IPS-20b (cell line): ENCODE results near the gene GINS1.

Experiments
- H3K27ac ChIP-seq: one replicate; pipeline ENCODE4 v1.5.1; 2013; ENCODE audit warnings: low read length
- H3K27me3 ChIP-seq: 2 replicates; pipeline ENCODE4 v1.6.1; 2013; ENCODE audit warnings: mild to moderate bottlenecking, low read length, inconsistent platforms; ENCODE audit not compliant: insufficient read depth
- H3K36me3 ChIP-seq: 2 replicates; pipeline ENCODE4 v1.6.1; 2013; ENCODE audit warnings: low read depth, mild to moderate bottlenecking, inconsistent platforms, low read length, moderate library complexity; ENCODE audit not compliant: insufficient read depth
- H3K4me1 ChIP-seq: 2 replicates; pipeline ENCODE4 v1.6.1; 2013; ENCODE audit warnings: mild to moderate bottlenecking, control low read depth, inconsistent platforms, low read length, moderate library complexity; ENCODE audit not compliant: insufficient read depth
- H3K4me3 ChIP-seq: 2 replicates; pipeline ENCODE4 v1.5.1; 2013; ENCODE audit warnings: mild to moderate bottlenecking, low read length, inconsistent platforms
- H3K9ac ChIP-seq: 2 replicates; pipeline ENCODE4 v1.6.1; 2013; ENCODE audit warnings: low read depth, mild to moderate bottlenecking, inconsistent platforms, low read length, moderate library complexity
- H3K9me3 ChIP-seq: 2 replicates; pipeline ENCODE4 v1.6.1; 2013; ENCODE audit warnings: mild to moderate bottlenecking, low read depth, low read length, inconsistent platforms; ENCODE audit not compliant: insufficient read depth

Gene GINS1

GRCh38 chr20:25374842-25375241 lies 32.6 kb upstream of the GINS1 start:
- H3K27me3 ChIP-seq, result no peaks in the 10 kb centered on the region
- H3K36me3 ChIP-seq, result no peaks in the 10 kb centered on the region
- H3K9me3 ChIP-seq, result no peaks in the 10 kb centered on the region
- H3K9ac ChIP-seq, result no peak overlapping the region
- no peak overlapping the region for H3K27ac ChIP-seq
- no peak overlapping the region for H3K4me3 ChIP-seq
- H3K4me1 ChIP-seq, result no peaks in the 10 kb centered on the region

DNA sequence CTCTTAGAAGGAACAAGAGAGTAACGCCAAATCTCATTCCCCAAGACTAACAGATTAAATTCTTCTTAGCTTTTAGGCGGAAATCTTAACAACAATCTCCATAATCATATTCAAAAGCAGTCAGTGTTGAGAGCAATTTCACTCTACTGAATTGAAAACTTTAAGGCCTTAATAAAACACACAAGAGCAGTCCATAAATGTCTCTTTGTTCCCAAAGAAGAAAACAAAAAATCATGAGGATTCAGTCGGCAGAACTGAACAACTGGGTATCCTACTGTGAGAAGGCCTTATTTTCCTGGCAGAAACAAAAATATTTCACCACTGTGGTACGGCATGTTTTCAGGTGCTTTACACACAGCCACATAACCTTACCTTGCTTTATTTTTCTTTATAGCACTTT lies 31.2 kb upstream of the GINS1 start:
- Histone ChIP-seq H3K27me3 (no peaks in the 10 kb centered on the region), H3K27ac (no peak overlapping the region), H3K9ac (no peak overlapping the region), H3K4me3 (no peak overlapping the region), H3K9me3 (no peaks in the 10 kb centered on the region), H3K4me1 (no peaks in the 10 kb centered on the region), H3K36me3 (no peaks in the 10 kb centered on the region)

DNA sequence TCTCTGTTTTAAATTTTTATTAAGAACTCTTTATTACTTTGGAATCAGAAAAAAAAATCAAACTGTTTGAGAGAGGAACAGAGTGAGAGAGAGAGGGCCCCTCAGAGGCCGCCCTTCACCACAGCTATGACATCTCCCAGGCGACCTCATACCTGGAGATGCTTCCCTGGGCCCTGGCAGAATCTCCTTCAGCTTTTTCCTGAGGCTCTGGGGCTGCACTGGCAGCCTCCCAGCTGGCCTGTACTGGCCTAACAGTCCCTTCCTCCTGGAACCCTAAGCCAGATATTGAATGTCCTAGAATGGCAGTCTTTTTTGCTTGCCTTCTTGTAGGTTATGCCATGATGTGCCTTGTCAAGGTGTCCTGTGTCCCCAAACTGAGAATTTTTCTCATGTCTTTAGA lies 30.6 kb upstream of the GINS1 start:
- H3K4me1 ChIP-seq, result no peaks in the 10 kb centered on the region
- H3K9ac ChIP-seq, result no peak overlapping the region
- H3K27ac ChIP-seq, result no peak overlapping the region
- no peaks in the 10 kb centered on the region for H3K9me3 ChIP-seq
- H3K4me3 ChIP-seq, result no peak overlapping the region
- no peaks in the 10 kb centered on the region for H3K27me3 ChIP-seq
- H3K36me3 ChIP-seq, result peaks cover 2% of the 10 kb centered on the region; the same call in 1 of the 2 replicates

- Histone ChIP-seq H3K27ac (no peak overlapping the region), H3K4me3 (no peak overlapping the region), H3K9ac (no peak overlapping the region), H3K9me3 (no peaks in the 10 kb centered on the region), H3K4me1 (no peaks in the 10 kb centered on the region), H3K27me3 (no peaks in the 10 kb centered on the region), H3K36me3 (peaks cover 10% of the 10 kb centered on the region; the same call in 1 of the 2 replicates)
Measured at GRCh38 chr20:25378189-25378883, 29.1 kb upstream of the GINS1 start.

DNA sequence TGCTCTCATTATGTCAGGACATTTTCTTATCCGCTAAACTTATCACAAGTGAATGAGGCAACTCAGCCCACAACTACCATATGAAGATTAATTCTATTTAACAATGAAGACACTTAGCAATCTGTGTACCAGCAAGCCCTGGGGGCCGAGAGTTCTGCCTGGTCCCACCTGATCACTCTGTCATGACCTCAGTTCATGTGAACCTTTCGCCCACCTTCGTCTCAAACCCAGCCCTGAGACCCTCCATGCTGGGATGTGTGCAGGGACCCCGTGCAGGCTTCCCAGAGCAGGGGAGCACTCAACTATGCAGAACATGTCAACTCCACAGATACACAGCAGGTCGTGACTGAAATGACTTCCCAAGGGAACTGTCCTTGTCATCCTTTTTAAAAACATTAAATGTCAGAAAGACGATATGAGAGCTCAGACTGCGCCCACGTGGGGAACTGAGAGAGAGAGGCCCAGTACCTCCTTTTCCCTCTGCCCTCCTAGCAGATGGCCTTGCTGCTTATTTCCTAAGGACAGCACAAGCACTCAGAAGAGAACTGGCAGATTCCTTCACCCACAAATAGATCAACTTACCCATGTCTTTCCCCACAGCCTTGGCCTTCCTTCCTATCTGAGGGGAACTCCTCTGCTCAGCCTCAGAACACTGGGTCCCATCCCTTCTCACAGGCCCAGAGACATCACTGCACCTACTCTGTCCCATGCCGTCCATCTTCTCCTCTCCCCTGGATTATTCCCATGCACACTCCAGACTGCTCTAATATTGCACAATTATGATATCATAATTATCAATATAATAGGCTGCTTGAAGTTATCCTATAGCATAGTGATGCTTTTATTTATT lies 28.4 kb upstream of the GINS1 start:
- H3K36me3 ChIP-seq, result peaks cover 10% of the 10 kb centered on the region; the same call in 1 of the 2 replicates
- no peak overlapping the region for H3K27ac ChIP-seq
- no peaks in the 10 kb centered on the region for H3K9me3 ChIP-seq
- H3K9ac ChIP-seq, result no peak overlapping the region
- H3K4me3 ChIP-seq, result no peak overlapping the region
- H3K27me3 ChIP-seq, result no peaks in the 10 kb centered on the region
- no peaks in the 10 kb centered on the region for H3K4me1 ChIP-seq

GRCh38 chr20:25380945-25381614 lies 26.4 kb upstream of the GINS1 start:
- Histone ChIP-seq H3K27ac (no peak overlapping the region), H3K9ac (no peak overlapping the region), H3K4me3 (no peak overlapping the region), H3K9me3 (no peaks in the 10 kb centered on the region), H3K27me3 (no peaks in the 10 kb centered on the region), H3K36me3 (peaks cover 14% of the 10 kb centered on the region; the same call in 1 of the 2 replicates), H3K4me1 (no peaks in the 10 kb centered on the region)

DNA sequence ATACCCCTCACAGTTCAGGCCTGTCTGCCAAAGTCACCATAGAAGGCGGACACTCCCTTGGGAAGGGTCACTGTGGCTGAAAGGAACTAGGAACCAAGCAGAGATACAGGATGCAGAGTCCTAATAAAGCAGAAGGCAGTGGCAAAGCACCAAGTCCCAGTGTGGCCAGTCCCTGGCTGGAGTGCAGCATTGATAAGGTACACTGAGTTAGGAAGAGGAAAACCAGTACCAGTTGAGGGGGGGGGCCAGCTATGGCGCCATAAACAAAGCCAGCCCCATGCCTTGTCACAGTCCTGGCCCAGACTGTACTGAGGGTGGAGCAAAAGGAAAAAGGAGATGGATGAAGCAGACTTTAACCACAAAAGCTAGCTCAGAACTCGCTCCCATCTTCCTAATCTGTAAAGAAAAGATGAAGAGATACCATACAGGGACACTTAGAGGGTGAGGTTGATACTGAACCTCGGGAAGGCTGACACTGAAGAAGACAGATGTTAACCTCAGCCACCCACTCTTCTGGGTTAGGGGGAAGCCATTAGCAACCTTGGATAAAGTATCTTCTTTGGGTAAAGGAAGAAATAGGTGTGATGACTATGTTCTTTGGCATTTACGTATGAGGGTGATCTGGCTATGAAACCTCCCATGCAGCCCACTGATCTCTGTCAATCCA lies 24.6 kb upstream of the GINS1 start:
- peaks cover 14% of the 10 kb centered on the region; the same call in 1 of the 2 replicates for H3K36me3 ChIP-seq
- H3K9ac ChIP-seq, result no peak overlapping the region
- H3K27me3 ChIP-seq, result no peaks in the 10 kb centered on the region
- H3K4me1 ChIP-seq, result no peaks in the 10 kb centered on the region
- no peak overlapping the region for H3K27ac ChIP-seq
- H3K9me3 ChIP-seq, result no peaks in the 10 kb centered on the region
- no peak overlapping the region for H3K4me3 ChIP-seq

DNA sequence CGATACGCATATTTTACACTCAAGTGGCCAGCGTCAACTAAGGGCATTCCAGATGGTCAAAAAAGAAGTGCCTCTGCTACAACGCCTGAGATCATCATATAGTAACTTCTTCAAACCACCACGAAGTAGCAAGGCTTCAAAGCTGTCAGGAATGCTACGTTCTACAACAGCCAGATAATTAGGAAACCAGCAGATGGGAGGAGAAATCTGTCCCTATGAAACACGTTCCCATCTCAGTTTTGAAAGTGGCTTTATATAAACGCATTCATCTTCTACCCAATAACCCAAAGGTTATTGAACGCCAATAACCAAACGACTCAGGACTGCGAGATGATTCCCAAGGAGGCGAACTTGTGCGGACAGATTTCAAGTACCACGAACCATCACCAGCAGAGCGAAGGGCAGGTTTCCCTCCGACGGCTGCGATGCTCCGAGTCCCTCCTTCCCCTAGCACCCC lies 18.0 kb upstream of the GINS1 start:
- H3K4me3 ChIP-seq, result peak overlapping the region; percentile 72
- no peak overlapping the region for H3K27ac ChIP-seq
- H3K4me1 ChIP-seq, result no peaks in the 10 kb centered on the region; the same call in 1 of the 2 replicates
- peaks cover 4% of the 10 kb centered on the region; the same call in 1 of the 2 replicates for H3K27me3 ChIP-seq
- peak overlapping the region; percentile 87; the same call in 1 of the 2 replicates for H3K9ac ChIP-seq
- peaks cover 10% of the 10 kb centered on the region; the same call in 1 of the 2 replicates for H3K36me3 ChIP-seq
- H3K9me3 ChIP-seq, result no peaks in the 10 kb centered on the region

GRCh38 chr20:25389858-25390537 lies 17.5 kb upstream of the GINS1 start:
- H3K4me3 ChIP-seq, result peak overlapping the region; percentile 72
- no peaks in the 10 kb centered on the region; the same call in 1 of the 2 replicates for H3K4me1 ChIP-seq
- peak overlapping the region; percentile 87; the same call in 1 of the 2 replicates for H3K9ac ChIP-seq
- H3K9me3 ChIP-seq, result no peaks in the 10 kb centered on the region
- H3K27ac ChIP-seq, result no peak overlapping the region
- H3K27me3 ChIP-seq, result peaks cover 4% of the 10 kb centered on the region; the same call in 1 of the 2 replicates
- H3K36me3 ChIP-seq, result peaks cover 7% of the 10 kb centered on the region; the same call in 1 of the 2 replicates

GRCh38 chr20:25390538-25391528 lies 16.6 kb upstream of the GINS1 start, which contains the start of gene ABHD12:
ABHD12 (minus strand) TSS chr20:25390835; CDS start chr20:25390703, 132 bp downstream.
- H3K9ac ChIP-seq, result peak within 1 kb of the TSS; percentile 98
- peak within 1 kb of the TSS; percentile 87 for H3K27ac ChIP-seq
- no peaks in the 10 kb centered on the region; the same call in 1 of the 2 replicates for H3K4me1 ChIP-seq
- peak within 1 kb of the TSS; percentile 95 for H3K4me3 ChIP-seq
- H3K27me3 ChIP-seq, result peaks cover 4% of the 10 kb centered on the region; the same call in 1 of the 2 replicates
- H3K9me3 ChIP-seq, result no peaks in the 10 kb centered on the region
- peaks cover 7% of the 10 kb centered on the region; the same call in 1 of the 2 replicates for H3K36me3 ChIP-seq
